Neural cell (in vitro differentiated cells): ENCODE data around the gene APMAP. TPM values are rescaled to one million over a fixed set of nuclear protein-coding genes. Genes with fewer than 3 reads are reported as not detected.

Experiments
- H2AFZ ChIP-seq: fragments of 200-600, 300-800 bp; sonication (generic), shearing (Covaris generic); 2 replicates; pipeline ENCODE4 v1.6.0; 2014; ENCODE audit warnings: low read depth, mild to moderate bottlenecking, antibody characterized with exemption, low read length, moderate library complexity
- H3F3A ChIP-seq: fragments of 200-600 bp; shearing (Covaris generic); 2 replicates; pipeline ENCODE4 v1.6.1; 2016; ENCODE audit warnings: mild to moderate bottlenecking, moderate library complexity, mixed read lengths, antibody characterized with exemption, low read length; ENCODE audit not compliant: insufficient read depth, poor library complexity, severe bottlenecking
- H3K27ac ChIP-seq: fragments of 200-600, 300-800 bp; sonication (generic), shearing (Covaris generic); 2 replicates; pipeline ENCODE4 v1.5.1; 2014; ENCODE audit warnings: mild to moderate bottlenecking, low read length, moderate library complexity
- H3K27me3 ChIP-seq: fragments of 300-800, 200-600 bp; sonication (generic), shearing (Covaris generic); 2 replicates; pipeline ENCODE4 v1.6.0; 2014; ENCODE audit warnings: mild to moderate bottlenecking, low read depth, low read length, moderate library complexity; ENCODE audit not compliant: insufficient read depth
- H3K36me3 ChIP-seq: fragments of 300-800, 200-600 bp; sonication (generic), shearing (Covaris generic); 2 replicates; pipeline ENCODE4 v1.5.1; 2014; ENCODE audit warnings: mild to moderate bottlenecking, antibody characterized with exemption, low read length, moderate library complexity; ENCODE audit not compliant: insufficient read depth
- H3K4me2 ChIP-seq: fragments of 300-800, 200-600 bp; sonication (generic), shearing (Covaris generic); 2 replicates; pipeline ENCODE4 v1.6.0; 2014; ENCODE audit warnings: mild to moderate bottlenecking, low read length
- H3K4me3 ChIP-seq: fragments of 300-800, 200-600 bp; sonication (generic), shearing (Covaris generic); 2 replicates; pipeline ENCODE4 v1.5.1; 2014; ENCODE audit warnings: mild to moderate bottlenecking, low read length, moderate library complexity
- H3K79me2 ChIP-seq: fragments of 200-600 bp; shearing (Covaris generic); replicated peaks from 2 replicates; pipeline ENCODE4 v1.6.0; 2014; ENCODE audit warnings: mild to moderate bottlenecking, low read length, moderate library complexity; ENCODE audit not compliant: insufficient read depth
- H3K9ac ChIP-seq: fragments of 300-800, 200-600 bp; sonication (generic), shearing (Covaris generic); 2 replicates; pipeline ENCODE4 v1.6.1; 2016; ENCODE audit warnings: mild to moderate bottlenecking, low read length, mixed read lengths
- H3K9me2 ChIP-seq: fragments of 200-600 bp; shearing (Covaris generic); 2 replicates; pipeline ENCODE4 v1.6.1; 2016; ENCODE audit warnings: mild to moderate bottlenecking, low read length, mixed read lengths; ENCODE audit not compliant: insufficient read depth
- H3K9me3 ChIP-seq: fragments of 200-600, 300-800 bp; sonication (generic), shearing (Covaris generic); 2 replicates; pipeline ENCODE4 v1.6.1; 2016; ENCODE audit warnings: mild to moderate bottlenecking, mixed run types, low read length, moderate library complexity, mixed read lengths
- H4K20me1 ChIP-seq: fragments of 200-600 bp; shearing (Covaris generic); 2 replicates; pipeline ENCODE4 v1.6.1; 2016; ENCODE audit warnings: mild to moderate bottlenecking, mixed run types; ENCODE audit not compliant: insufficient read depth
- EP300 ChIP-seq: fragments of 450-650 bp; conservative IDR thresholded peaks from 2 replicates; pipeline ENCODE4 v1.6.1; 2014; ENCODE audit warnings: antibody characterized with exemption, mild to moderate bottlenecking, moderate library complexity; ENCODE audit not compliant: poor library complexity, severe bottlenecking
- EZH2 ChIP-seq: fragments of 200-600, 300-800 bp; shearing (Covaris generic), sonication (generic); IDR thresholded peaks from 2 replicates; pipeline ENCODE4 v1.6.1; 2014; ENCODE audit warnings: antibody characterized with exemption, low read length, borderline replicate concordance, mild to moderate bottlenecking; ENCODE audit not compliant: insufficient read depth, poor library complexity, severe bottlenecking
- MXI1 ChIP-seq: fragments of 450-650 bp; conservative IDR thresholded peaks from 2 replicates; pipeline ENCODE4 v1.6.1; 2014; ENCODE audit warnings: antibody characterized with exemption, mild to moderate bottlenecking; ENCODE audit not compliant: poor library complexity, severe bottlenecking
- POLR2AphosphoS5 ChIP-seq: IDR thresholded peaks from 2 replicates; pipeline ENCODE4 v1.6.1; 2012
- RAD21 ChIP-seq: fragments of 450-650 bp; conservative IDR thresholded peaks from 2 replicates; pipeline ENCODE4 v1.6.1; 2014; ENCODE audit warnings: antibody characterized with exemption, mild to moderate bottlenecking, moderate library complexity
- SMC3 ChIP-seq: fragments of 450-650 bp; conservative IDR thresholded peaks from 2 replicates; pipeline ENCODE4 v1.6.1; 2014; ENCODE audit warnings: antibody characterized with exemption, mild to moderate bottlenecking, moderate library complexity; ENCODE audit not compliant: poor library complexity
- TAF1 ChIP-seq: IDR thresholded peaks from 2 replicates; pipeline ENCODE4 v1.6.1; 2012; ENCODE audit warnings: low read depth
- polyA minus RNA-seq: library from RNA; depleted of rRNA, polyadenylated mRNA; stranded (reverse); fragments of >200 nt; gene quantifications from 2 replicates; pipeline ENCODE4 v1.2.3, GENCODE V29; 2014
- polyA plus RNA-seq: library from polyadenylated mRNA; depleted of rRNA; stranded (reverse); fragments of >200 nt; gene quantifications from 2 replicates; pipeline ENCODE4 v1.2.3, GENCODE V29; 2014
- TF ChIP-seq, protein P1 (sequence below): IDR thresholded peaks from 2 replicates; pipeline ENCODE4 v1.6.1; 2012; ENCODE audit warnings: borderline replicate concordance
- TF ChIP-seq, protein P2 (sequence below): fragments of 450-650 bp; IDR thresholded peaks from 2 replicates; pipeline ENCODE4 v1.5.1; 2014; ENCODE audit warnings: antibody characterized with exemption, mild to moderate bottlenecking, moderate library complexity; ENCODE audit not compliant: poor library complexity, severe bottlenecking

Gene APMAP, protein sequence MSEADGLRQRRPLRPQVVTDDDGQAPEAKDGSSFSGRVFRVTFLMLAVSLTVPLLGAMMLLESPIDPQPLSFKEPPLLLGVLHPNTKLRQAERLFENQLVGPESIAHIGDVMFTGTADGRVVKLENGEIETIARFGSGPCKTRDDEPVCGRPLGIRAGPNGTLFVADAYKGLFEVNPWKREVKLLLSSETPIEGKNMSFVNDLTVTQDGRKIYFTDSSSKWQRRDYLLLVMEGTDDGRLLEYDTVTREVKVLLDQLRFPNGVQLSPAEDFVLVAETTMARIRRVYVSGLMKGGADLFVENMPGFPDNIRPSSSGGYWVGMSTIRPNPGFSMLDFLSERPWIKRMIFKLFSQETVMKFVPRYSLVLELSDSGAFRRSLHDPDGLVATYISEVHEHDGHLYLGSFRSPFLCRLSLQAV
- polyA plus RNA-seq: 140 and 149 TPM in 2 replicates
- 74.3 and 77.3 TPM in 2 replicates for polyA minus RNA-seq

DNA sequence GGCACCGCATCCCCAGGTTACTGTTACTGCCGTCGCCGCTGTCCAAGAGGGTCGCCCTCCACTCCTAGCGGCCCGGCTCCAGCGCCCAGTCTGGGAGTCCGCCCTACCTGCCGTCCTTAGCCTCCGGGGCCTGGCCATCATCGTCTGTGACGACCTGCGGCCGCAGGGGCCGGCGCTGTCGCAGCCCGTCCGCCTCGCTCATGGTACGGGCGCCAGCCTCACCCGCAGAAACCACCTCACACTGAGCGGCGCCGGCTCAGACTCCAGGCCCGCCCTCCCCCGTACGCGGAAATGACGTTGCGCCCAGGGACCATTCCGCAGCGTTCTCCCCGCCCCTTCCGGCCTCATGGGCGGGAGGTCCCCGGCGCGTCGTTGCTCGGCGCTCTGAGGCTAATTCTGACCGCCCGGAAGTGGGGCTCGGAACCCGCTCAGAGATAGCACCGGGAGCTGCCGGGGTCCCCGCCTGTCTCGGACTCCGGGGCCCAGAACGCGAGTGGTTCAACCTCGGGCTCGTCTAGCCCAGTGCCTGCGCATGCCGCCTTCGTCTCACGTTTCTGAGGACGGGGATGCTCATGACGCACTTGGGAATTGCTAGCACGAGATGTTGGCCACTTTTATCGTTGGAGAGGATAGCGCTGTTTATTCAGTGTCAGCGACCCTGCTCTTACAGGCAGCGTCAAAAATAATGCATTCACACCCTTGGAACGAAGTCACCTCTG lies at the start of gene APMAP:
TSS of gene APMAP (minus strand) at position 265 of the 719 bp plus-strand sequence. CDS start at position 202, 63 bp downstream.
- no peaks in the 10 kb centered on the region for H3K36me3 ChIP-seq
- H3K9me2 ChIP-seq: no peaks in the 10 kb centered on the region
- peak within 1 kb of the TSS; percentile 93 for H3K9ac ChIP-seq
- peak within 1 kb of the TSS; percentile 83 for H3K27ac ChIP-seq
- no peaks in the 10 kb centered on the region for H4K20me1 ChIP-seq
- H3K4me3 ChIP-seq: peak within 1 kb of the TSS; percentile 97
- H3K9me3 ChIP-seq: no peaks in the 10 kb centered on the region
- H2AFZ ChIP-seq: peak within 1 kb of the TSS; percentile 71
- peak within 1 kb of the TSS; percentile 79 for H3K4me2 ChIP-seq
- H3K79me2 ChIP-seq: peaks cover 36% of the 10 kb centered on the region
- H3F3A ChIP-seq: no peaks in the 10 kb centered on the region
- TF ChIP-seq MXI1 (peak; percentile 96), EP300 (peak; percentile 67), RAD21 (peak; percentile 19), SMC3 (peak; percentile 27), TAF1 (peak; percentile 92), EZH2 (no peak), POLR2AphosphoS5 (peak; percentile 97)
- TF ChIP-seq, protein P1, sequence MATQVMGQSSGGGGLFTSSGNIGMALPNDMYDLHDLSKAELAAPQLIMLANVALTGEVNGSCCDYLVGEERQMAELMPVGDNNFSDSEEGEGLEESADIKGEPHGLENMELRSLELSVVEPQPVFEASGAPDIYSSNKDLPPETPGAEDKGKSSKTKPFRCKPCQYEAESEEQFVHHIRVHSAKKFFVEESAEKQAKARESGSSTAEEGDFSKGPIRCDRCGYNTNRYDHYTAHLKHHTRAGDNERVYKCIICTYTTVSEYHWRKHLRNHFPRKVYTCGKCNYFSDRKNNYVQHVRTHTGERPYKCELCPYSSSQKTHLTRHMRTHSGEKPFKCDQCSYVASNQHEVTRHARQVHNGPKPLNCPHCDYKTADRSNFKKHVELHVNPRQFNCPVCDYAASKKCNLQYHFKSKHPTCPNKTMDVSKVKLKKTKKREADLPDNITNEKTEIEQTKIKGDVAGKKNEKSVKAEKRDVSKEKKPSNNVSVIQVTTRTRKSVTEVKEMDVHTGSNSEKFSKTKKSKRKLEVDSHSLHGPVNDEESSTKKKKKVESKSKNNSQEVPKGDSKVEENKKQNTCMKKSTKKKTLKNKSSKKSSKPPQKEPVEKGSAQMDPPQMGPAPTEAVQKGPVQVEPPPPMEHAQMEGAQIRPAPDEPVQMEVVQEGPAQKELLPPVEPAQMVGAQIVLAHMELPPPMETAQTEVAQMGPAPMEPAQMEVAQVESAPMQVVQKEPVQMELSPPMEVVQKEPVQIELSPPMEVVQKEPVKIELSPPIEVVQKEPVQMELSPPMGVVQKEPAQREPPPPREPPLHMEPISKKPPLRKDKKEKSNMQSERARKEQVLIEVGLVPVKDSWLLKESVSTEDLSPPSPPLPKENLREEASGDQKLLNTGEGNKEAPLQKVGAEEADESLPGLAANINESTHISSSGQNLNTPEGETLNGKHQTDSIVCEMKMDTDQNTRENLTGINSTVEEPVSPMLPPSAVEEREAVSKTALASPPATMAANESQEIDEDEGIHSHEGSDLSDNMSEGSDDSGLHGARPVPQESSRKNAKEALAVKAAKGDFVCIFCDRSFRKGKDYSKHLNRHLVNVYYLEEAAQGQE: peak; percentile 93
- TF ChIP-seq, protein P2, sequence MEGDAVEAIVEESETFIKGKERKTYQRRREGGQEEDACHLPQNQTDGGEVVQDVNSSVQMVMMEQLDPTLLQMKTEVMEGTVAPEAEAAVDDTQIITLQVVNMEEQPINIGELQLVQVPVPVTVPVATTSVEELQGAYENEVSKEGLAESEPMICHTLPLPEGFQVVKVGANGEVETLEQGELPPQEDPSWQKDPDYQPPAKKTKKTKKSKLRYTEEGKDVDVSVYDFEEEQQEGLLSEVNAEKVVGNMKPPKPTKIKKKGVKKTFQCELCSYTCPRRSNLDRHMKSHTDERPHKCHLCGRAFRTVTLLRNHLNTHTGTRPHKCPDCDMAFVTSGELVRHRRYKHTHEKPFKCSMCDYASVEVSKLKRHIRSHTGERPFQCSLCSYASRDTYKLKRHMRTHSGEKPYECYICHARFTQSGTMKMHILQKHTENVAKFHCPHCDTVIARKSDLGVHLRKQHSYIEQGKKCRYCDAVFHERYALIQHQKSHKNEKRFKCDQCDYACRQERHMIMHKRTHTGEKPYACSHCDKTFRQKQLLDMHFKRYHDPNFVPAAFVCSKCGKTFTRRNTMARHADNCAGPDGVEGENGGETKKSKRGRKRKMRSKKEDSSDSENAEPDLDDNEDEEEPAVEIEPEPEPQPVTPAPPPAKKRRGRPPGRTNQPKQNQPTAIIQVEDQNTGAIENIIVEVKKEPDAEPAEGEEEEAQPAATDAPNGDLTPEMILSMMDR: peak; percentile 22
- no peaks in the 10 kb centered on the region for H3K27me3 ChIP-seq

DNA sequence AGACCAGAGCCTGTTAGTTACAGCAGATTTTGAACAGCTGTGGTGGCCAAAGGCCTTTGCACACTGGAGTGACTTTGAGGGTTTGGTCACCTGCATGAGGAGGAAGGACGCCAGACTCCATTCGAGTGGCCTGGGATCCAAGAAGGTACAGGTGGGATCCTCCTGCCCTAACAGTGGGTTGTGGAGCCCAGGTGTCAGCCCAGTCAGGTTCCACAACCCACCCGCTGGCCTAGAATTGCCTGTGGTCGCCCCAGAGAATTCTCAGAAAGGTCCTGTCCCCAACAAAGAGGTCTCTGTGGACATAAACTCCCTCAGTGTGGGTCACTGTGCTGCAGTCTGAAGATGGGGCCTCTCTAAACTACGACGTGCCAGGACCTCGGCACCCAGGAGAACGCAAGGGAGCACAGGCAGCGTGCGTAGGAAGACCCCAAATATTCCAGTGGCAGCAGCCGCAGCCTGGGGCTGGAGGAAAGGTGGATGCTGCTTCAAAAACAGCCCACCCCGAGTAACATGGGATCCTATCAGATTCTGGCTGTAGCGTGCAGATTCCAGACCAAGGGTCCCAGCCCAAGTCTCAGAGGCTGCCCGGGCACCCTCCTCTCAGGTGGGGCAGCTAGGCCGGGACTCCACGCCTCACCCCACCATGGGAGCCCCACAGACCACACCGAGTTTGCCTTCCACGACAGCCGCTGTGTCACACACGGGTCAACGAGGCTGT lies 49.4 kb upstream of the APMAP start:
- no peaks in the 10 kb centered on the region for H3K9me2 ChIP-seq
- no peaks in the 10 kb centered on the region for H3K36me3 ChIP-seq
- no peak overlapping the region for H3K4me2 ChIP-seq
- no peak overlapping the region for H2AFZ ChIP-seq
- H3K9ac ChIP-seq: no peak overlapping the region
- H3K27ac ChIP-seq: no peak overlapping the region
- H3K79me2 ChIP-seq: no peaks in the 10 kb centered on the region
- H3K9me3 ChIP-seq: no peaks in the 10 kb centered on the region
- no peak overlapping the region for H3K4me3 ChIP-seq
- TF ChIP-seq POLR2AphosphoS5 (no peak), EZH2 (no peak), EP300 (no peak), TAF1 (no peak), RAD21 (no peak), MXI1 (no peak), SMC3 (no peak)
- TF ChIP-seq, protein P2: no peak
- TF ChIP-seq, protein P1: no peak
- H3K27me3 ChIP-seq: no peaks in the 10 kb centered on the region
- H3F3A ChIP-seq: no peaks in the 10 kb centered on the region
- no peaks in the 10 kb centered on the region for H4K20me1 ChIP-seq
